Mesenchymal stem cell (in vitro differentiated cells and primary cell): ENCODE measurements around the gene DDX47.

Experiments
- DNase-seq: peaks from one replicate; pipeline ENCODE4 v3.0.0-alpha.2; 2013
- H2AFZ ChIP-seq: one replicate; pipeline ENCODE4 v1.6.1; 2013; ENCODE audit warnings: low read depth, mild to moderate bottlenecking, control low read depth, inconsistent platforms, low read length, moderate library complexity
- H2AK5ac ChIP-seq: 2 replicates; pipeline ENCODE4 v1.6.1; 2013; ENCODE audit warnings: low read length, moderate library complexity, mild to moderate bottlenecking, inconsistent platforms; ENCODE audit not compliant: severe bottlenecking
- H2BK120ac ChIP-seq: one replicate; pipeline ENCODE4 v1.6.1; 2013; ENCODE audit warnings: low read depth, mild to moderate bottlenecking, inconsistent platforms, low read length, moderate library complexity
- H2BK12ac ChIP-seq, 2 experiments: one replicate each; pipeline ENCODE4 v1.6.1; 2013; ENCODE audit warnings: inconsistent platforms in 2 of 2, low read length in 2 of 2, mild to moderate bottlenecking in 2 of 2, moderate library complexity in 2 of 2, control low read depth in 1 of 2
- H2BK15ac ChIP-seq: one replicate; pipeline ENCODE4 v1.6.1; 2013; ENCODE audit warnings: mild to moderate bottlenecking, low read depth, inconsistent platforms; ENCODE audit not compliant: poor library complexity, severe bottlenecking
- H2BK5ac ChIP-seq: 2 replicates; pipeline ENCODE4 v1.6.1; 2013; ENCODE audit warnings: low read depth, mild to moderate bottlenecking, low read length, control low read depth, inconsistent platforms; ENCODE audit not compliant: poor library complexity, severe bottlenecking
- H3K14ac ChIP-seq, 2 experiments: one replicate each; pipeline ENCODE4 v1.6.1; 2013; ENCODE audit warnings: inconsistent platforms in 2 of 2, low read length in 2 of 2, control low read depth in 1 of 2, mild to moderate bottlenecking in 1 of 2, moderate library complexity in 1 of 2
- H3K18ac ChIP-seq, 2 experiments: one replicate each; pipeline ENCODE4 v1.6.1; 2013; ENCODE audit warnings: inconsistent platforms in 2 of 2, low read length in 2 of 2, control low read depth in 1 of 2, low read depth in 1 of 2, mild to moderate bottlenecking in 1 of 2
- H3K23ac ChIP-seq, 2 experiments: one replicate each; pipeline ENCODE4 v1.6.1; 2013; ENCODE audit warnings: inconsistent platforms in 2 of 2, low read length in 2 of 2, mild to moderate bottlenecking in 2 of 2, moderate library complexity in 2 of 2, control low read depth in 1 of 2
- H3K27ac ChIP-seq: 2 replicates; pipeline ENCODE4 v1.5.1; 2013; ENCODE audit warnings: mild to moderate bottlenecking, moderate library complexity, low read length, control low read depth, inconsistent platforms; ENCODE audit not compliant: poor library complexity, severe bottlenecking
- H3K27me3 ChIP-seq, 2 experiments: 2 replicates each; pipeline versions ENCODE4 v1.6.1 to v1.7.0; 2013; ENCODE audit warnings: low read length in 2 of 2, mild to moderate bottlenecking in 2 of 2, moderate library complexity in 2 of 2, control low read depth in 1 of 2, inconsistent platforms in 1 of 2; ENCODE audit not compliant: control insufficient read depth in 1 of 2, insufficient read depth in 1 of 2
- H3K36me3 ChIP-seq, 2 experiments: 2 replicates each; pipeline versions ENCODE4 v1.6.1 to v1.7.0; 2013; ENCODE audit warnings: low read length in 2 of 2, control low read depth in 1 of 2, inconsistent platforms in 1 of 2, low read depth in 1 of 2, mild to moderate bottlenecking in 1 of 2; ENCODE audit not compliant: insufficient read depth in 2 of 2, control insufficient read depth in 1 of 2
- H3K4ac ChIP-seq, 2 experiments: one replicate each; pipeline ENCODE4 v1.6.1; 2013; ENCODE audit warnings: inconsistent platforms in 2 of 2, low read length in 2 of 2, mild to moderate bottlenecking in 2 of 2, moderate library complexity in 2 of 2, control low read depth in 1 of 2, low read depth in 1 of 2
- H3K4me1 ChIP-seq: 2 replicates; pipeline ENCODE4 v1.6.1; 2013; ENCODE audit warnings: low read depth, low read length, control low read depth; ENCODE audit not compliant: control insufficient read depth, insufficient read depth
- H3K4me2 ChIP-seq: 2 replicates; pipeline ENCODE4 v1.6.1; 2013; ENCODE audit warnings: low read length, mild to moderate bottlenecking, inconsistent platforms; ENCODE audit not compliant: poor library complexity, severe bottlenecking
- H3K4me3 ChIP-seq, 2 experiments: 2 replicates each; pipeline versions ENCODE4 v1.5.1 to v1.7.0; 2013; ENCODE audit warnings: low read length in 2 of 2, mild to moderate bottlenecking in 2 of 2, control low read depth in 1 of 2, low read depth in 1 of 2; ENCODE audit not compliant: insufficient read depth in 1 of 2
- H3K79me1 ChIP-seq: replicated peaks from 2 replicates; pipeline ENCODE4 v1.6.1; 2013; ENCODE audit warnings: mild to moderate bottlenecking, control low read depth, low read length, inconsistent platforms; ENCODE audit not compliant: poor library complexity, severe bottlenecking
- H3K9ac ChIP-seq: 2 replicates; pipeline ENCODE4 v1.7.0; 2013; ENCODE audit warnings: mild to moderate bottlenecking, low read length, moderate library complexity
- H3K9me3 ChIP-seq: 2 replicates; pipeline ENCODE4 v1.7.0; 2013; ENCODE audit warnings: mild to moderate bottlenecking, low read length; ENCODE audit not compliant: control insufficient read depth
- H4K8ac ChIP-seq: one replicate; pipeline ENCODE4 v1.6.1; 2013; ENCODE audit warnings: inconsistent platforms, mild to moderate bottlenecking, low read length, moderate library complexity
- H4K91ac ChIP-seq: one replicate; pipeline ENCODE4 v1.6.1; 2013; ENCODE audit warnings: mild to moderate bottlenecking, low read length, inconsistent platforms
- WGBS: methylation state at CpG from one replicate; pipeline ENCODE4 v1.1.7; 2013; ENCODE audit warnings: mixed read lengths; 5-methylcytosine and 5-hydroxymethylcytosine counted together

Gene DDX47

DNA sequence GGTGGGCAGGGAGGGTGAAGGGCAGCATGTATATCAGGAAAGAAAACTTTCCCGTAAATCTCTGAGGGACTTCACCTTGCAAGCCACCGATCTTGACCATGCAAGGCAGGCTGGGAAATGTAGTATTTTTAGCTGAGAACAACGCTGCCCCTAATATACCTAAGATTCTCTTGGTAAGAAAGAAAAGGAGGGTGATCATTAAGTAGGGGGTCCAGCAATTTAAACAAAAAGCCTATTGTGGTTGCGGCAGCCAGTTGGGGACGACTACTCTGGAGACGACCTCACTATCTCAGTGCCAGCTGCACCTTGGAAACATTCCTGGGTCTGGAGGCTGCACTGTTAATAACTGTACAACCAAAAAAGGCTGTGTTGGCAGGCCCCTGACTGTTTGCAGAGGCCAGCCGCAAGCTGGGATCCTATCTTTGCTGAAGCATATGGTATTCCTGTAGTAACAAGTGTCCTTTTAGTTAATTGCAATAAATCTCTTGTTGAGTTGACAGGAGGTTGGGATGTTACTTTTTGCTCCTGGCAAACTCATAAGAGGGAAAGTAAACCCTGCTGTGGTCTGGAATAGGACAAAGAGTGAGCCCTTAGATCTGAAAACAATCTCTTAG lies 21.3 kb upstream of the DDX47 start:
- WGBS: 69% methylated on average over 6 of the region's 7 CpGs
- Histone ChIP-seq H2BK5ac (no peak overlapping the region), H3K4me2 (peak overlapping the region; percentile 56), H2AK5ac (no peak overlapping the region), H3K36me3 (no peaks in the 10 kb centered on the region), H2AFZ (peak overlapping the region; percentile 10), H3K27ac (no peak overlapping the region), H3K23ac (no peak overlapping the region), H3K14ac (no peak overlapping the region), H3K4ac (no peak overlapping the region), H3K27me3 (no peaks in the 10 kb centered on the region), H3K18ac (no peak overlapping the region), H3K4me3 (peak overlapping the region in 1 of 2 experiments; percentile 29), H2BK120ac (no peak overlapping the region), H2BK15ac (no peak overlapping the region), H3K9ac (peak overlapping the region; percentile 39), H4K8ac (no peak overlapping the region), H3K79me1 (peaks cover 9% of the 10 kb centered on the region), H2BK12ac (no peak overlapping the region), H3K4me1 (peaks cover 8% of the 10 kb centered on the region), H3K9me3 (no peaks in the 10 kb centered on the region), H4K91ac (no peak overlapping the region)
- DNase-seq: no peak

DNA sequence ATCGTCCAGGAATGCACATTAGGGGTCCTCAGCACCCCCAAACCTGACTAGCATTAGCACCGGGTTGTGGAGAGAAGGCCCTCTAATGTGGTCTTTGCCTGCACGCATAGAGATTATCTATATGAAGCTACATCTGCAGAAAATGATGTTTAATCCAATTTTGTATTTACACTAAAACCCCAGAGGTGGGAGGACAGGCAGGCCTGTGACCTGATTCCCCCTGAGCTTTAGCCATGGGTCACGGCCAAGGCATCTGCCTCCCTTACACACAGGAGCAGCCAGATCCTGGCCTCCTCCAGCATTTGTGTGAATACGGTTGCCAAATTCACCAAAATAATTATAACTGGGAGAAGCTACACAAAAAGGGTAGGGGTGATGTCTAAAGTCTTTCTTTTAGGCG lies 20.7 kb upstream of the DDX47 start:
- no peak overlapping the region for H3K4ac ChIP-seq
- H3K14ac ChIP-seq: no peak overlapping the region
- no peak overlapping the region for H3K27ac ChIP-seq
- peak overlapping the region; percentile 15 for H2AK5ac ChIP-seq
- H2BK15ac ChIP-seq: no peak overlapping the region
- H2BK12ac ChIP-seq: no peak overlapping the region
- peak overlapping the region; percentile 10 for H2AFZ ChIP-seq
- no peak overlapping the region for H3K4me3 ChIP-seq
- peaks cover 4% of the 10 kb centered on the region for H3K79me1 ChIP-seq
- no peaks in the 10 kb centered on the region for H3K36me3 ChIP-seq
- no peak overlapping the region for H3K4me2 ChIP-seq
- H3K23ac ChIP-seq: no peak overlapping the region
- H3K27me3 ChIP-seq: no peaks in the 10 kb centered on the region
- WGBS: 80% methylated on average over 3 of the region's 6 CpGs
- peaks cover 2% of the 10 kb centered on the region for H3K4me1 ChIP-seq
- no peak overlapping the region for H2BK120ac ChIP-seq
- no peak overlapping the region for H4K91ac ChIP-seq
- no peak for DNase-seq
- H3K9ac ChIP-seq: peak overlapping the region; percentile 39
- no peak overlapping the region for H4K8ac ChIP-seq
- no peaks in the 10 kb centered on the region for H3K9me3 ChIP-seq
- H3K18ac ChIP-seq: no peak overlapping the region
- no peak overlapping the region for H2BK5ac ChIP-seq

DNA sequence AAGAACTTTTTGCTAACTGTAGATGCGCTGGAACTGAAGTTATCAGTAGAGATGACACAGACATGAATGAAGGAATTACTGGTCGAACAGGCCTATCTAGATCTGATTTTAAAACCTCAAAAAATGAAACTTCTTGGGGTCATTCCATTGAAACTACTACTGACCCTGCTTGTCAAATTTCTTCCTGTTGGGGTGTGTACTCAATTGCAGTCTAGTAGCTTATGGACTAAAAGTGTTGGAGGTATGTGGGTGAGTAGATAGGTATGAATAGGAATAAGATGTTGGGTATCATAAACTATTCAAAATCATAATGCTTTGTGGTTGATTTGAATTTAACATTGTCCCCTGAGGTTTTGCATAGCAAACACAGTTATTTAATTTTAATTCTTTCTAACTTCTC lies 18.5 kb upstream of the DDX47 start:
- Histone ChIP-seq H3K4me2 (no peak overlapping the region), H2BK12ac (no peak overlapping the region), H3K27me3 (no peaks in the 10 kb centered on the region), H3K9me3 (no peaks in the 10 kb centered on the region), H3K9ac (no peak overlapping the region), H3K36me3 (no peaks in the 10 kb centered on the region), H3K79me1 (no peaks in the 10 kb centered on the region), H2BK5ac (no peak overlapping the region), H3K14ac (no peak overlapping the region), H4K91ac (no peak overlapping the region), H3K18ac (no peak overlapping the region), H2BK120ac (no peak overlapping the region), H3K4me1 (no peaks in the 10 kb centered on the region), H3K4me3 (no peak overlapping the region), H2AFZ (no peak overlapping the region), H4K8ac (no peak overlapping the region), H3K27ac (no peak overlapping the region), H2BK15ac (no peak overlapping the region), H3K23ac (no peak overlapping the region), H2AK5ac (no peak overlapping the region), H3K4ac (no peak overlapping the region)
- WGBS: 94% methylated on average over 2 of the region's 2 CpGs
- DNase-seq: no peak

DNA sequence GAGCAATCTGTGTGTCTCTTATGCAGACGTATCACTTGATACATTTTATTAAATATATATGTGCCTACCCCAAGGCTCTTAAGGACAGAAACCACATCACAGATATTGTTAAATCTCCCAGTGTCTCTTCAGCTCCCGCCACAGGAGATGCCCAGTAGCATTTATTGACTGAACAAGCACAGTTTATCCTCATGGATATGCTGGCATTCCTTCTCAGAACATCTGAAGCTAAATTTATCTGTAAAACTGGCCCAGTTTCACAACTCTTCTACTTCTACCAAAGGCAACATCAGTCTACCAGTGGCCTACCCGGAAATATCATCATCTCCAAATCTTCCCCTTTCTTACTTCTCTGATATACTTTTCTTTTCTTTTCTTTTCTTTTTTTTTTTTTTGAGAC lies 17.0 kb upstream of the DDX47 start:
- no peak overlapping the region for H2AK5ac ChIP-seq
- H3K36me3 ChIP-seq: no peaks in the 10 kb centered on the region
- H3K4me2 ChIP-seq: no peak overlapping the region
- no peaks in the 10 kb centered on the region for H3K27me3 ChIP-seq
- WGBS: 76% methylated on average over 3 of the region's 3 CpGs
- no peak overlapping the region for H3K9ac ChIP-seq
- no peaks in the 10 kb centered on the region for H3K79me1 ChIP-seq
- no peak overlapping the region for H2BK15ac ChIP-seq
- H2AFZ ChIP-seq: no peak overlapping the region
- no peaks in the 10 kb centered on the region for H3K9me3 ChIP-seq
- H3K14ac ChIP-seq: no peak overlapping the region
- H3K4ac ChIP-seq: no peak overlapping the region
- H2BK12ac ChIP-seq: no peak overlapping the region
- H3K27ac ChIP-seq: no peak overlapping the region
- no peak overlapping the region for H2BK5ac ChIP-seq
- H3K4me3 ChIP-seq: no peak overlapping the region
- no peak overlapping the region for H4K91ac ChIP-seq
- H3K18ac ChIP-seq: no peak overlapping the region
- H2BK120ac ChIP-seq: no peak overlapping the region
- no peak for DNase-seq
- no peak overlapping the region for H4K8ac ChIP-seq
- H3K23ac ChIP-seq: no peak overlapping the region
- no peaks in the 10 kb centered on the region for H3K4me1 ChIP-seq
